ENCODE measurements around the gene ZNF335. TPM values are rescaled to one million over a fixed set of nuclear protein-coding genes. Genes with fewer than 3 reads are reported as not detected.

The ZNF335 gene
- 8.4 and 10.1 TPM in 2 replicates for total RNA-seq (2014; rRNA removed; shearing (Covaris generic))
- 19.2 and 22.7 TPM in 2 replicates for polyA plus RNA-seq (2015; cell fraction: cytosol; rRNA removed)
- 69.6 and 69.7 TPM in 2 replicates for polyA plus RNA-seq (2015; cell fraction: nucleus; rRNA removed)

- DNase-seq (ENCODE audit: low read depth, low spot score) = peak; percentile 95
- in situ Hi-C loops (cut with HindIII; ENCODE audit: low pct_unique_long_range_greater_than_20kb, low sequenced_read_pairs) = no loop called here
Measured at GRCh38 chr20:45971675-45972499, at the start of gene ZNF335. TSS of gene ZNF335 (minus strand) at chr20:45972203. CDS start at chr20:45971410, 793 bp downstream.

- in situ Hi-C loops (cut with HindIII; ENCODE audit: low pct_unique_long_range_greater_than_20kb, low sequenced_read_pairs) = no loop called here
- peak; percentile 29 for DNase-seq (ENCODE audit: low read depth, low spot score)
Measured at GRCh38 chr20:46020555-46020954, 48.6 kb upstream of the ZNF335 start.

GRCh38 chr20:46018611-46019010 lies 46.6 kb upstream of the ZNF335 start:
- in situ Hi-C loops (cut with HindIII; ENCODE audit: low pct_unique_long_range_greater_than_20kb, low sequenced_read_pairs) = no loop called here
- no peak for DNase-seq (ENCODE audit: low read depth, low spot score)

- in situ Hi-C loops (cut with HindIII; ENCODE audit: low pct_unique_long_range_greater_than_20kb, low sequenced_read_pairs) = no loop called here
- no peak for DNase-seq (ENCODE audit: low read depth, low spot score)
Measured at GRCh38 chr20:46018112-46018511, 46.1 kb upstream of the ZNF335 start.

- in situ Hi-C loops (cut with HindIII; ENCODE audit: low pct_unique_long_range_greater_than_20kb, low sequenced_read_pairs) = no loop called here
- DNase-seq (ENCODE audit: low read depth, low spot score) = no peak
Measured at GRCh38 chr20:46017272-46017671, 45.3 kb upstream of the ZNF335 start.

- no peak for DNase-seq (ENCODE audit: low read depth, low spot score)
- in situ Hi-C loops (cut with HindIII; ENCODE audit: low pct_unique_long_range_greater_than_20kb, low sequenced_read_pairs) = no loop called here
Measured at GRCh38 chr20:46014517-46015396, 42.8 kb upstream of the ZNF335 start.

GRCh38 chr20:46013829-46014516 lies 42.0 kb upstream of the ZNF335 start:
- in situ Hi-C loops (cut with HindIII; ENCODE audit: low pct_unique_long_range_greater_than_20kb, low sequenced_read_pairs) = no loop called here
- peak; percentile 65 for DNase-seq (ENCODE audit: low read depth, low spot score)

GRCh38 chr20:46013322-46013828 lies 41.4 kb upstream of the ZNF335 start:
- in situ Hi-C loops (cut with HindIII; ENCODE audit: low pct_unique_long_range_greater_than_20kb, low sequenced_read_pairs) = no loop called here
- no peak for DNase-seq (ENCODE audit: low read depth, low spot score)

GRCh38 chr20:46012921-46013320 lies 40.9 kb upstream of the ZNF335 start:
- no peak for DNase-seq (ENCODE audit: low read depth, low spot score)
- in situ Hi-C loops (cut with HindIII; ENCODE audit: low pct_unique_long_range_greater_than_20kb, low sequenced_read_pairs) = no loop called here

GRCh38 chr20:46011631-46012482 lies 39.9 kb upstream of the ZNF335 start:
- in situ Hi-C loops (cut with HindIII; ENCODE audit: low pct_unique_long_range_greater_than_20kb, low sequenced_read_pairs) = no loop called here
- peak; percentile 77 for DNase-seq (ENCODE audit: low read depth, low spot score)

- in situ Hi-C loops (cut with HindIII; ENCODE audit: low pct_unique_long_range_greater_than_20kb, low sequenced_read_pairs) = no loop called here
- DNase-seq (ENCODE audit: low read depth, low spot score) = no peak
Measured at GRCh38 chr20:46010491-46011391, 38.7 kb upstream of the ZNF335 start.

- no peak for DNase-seq (ENCODE audit: low read depth, low spot score)
- in situ Hi-C loops (cut with HindIII; ENCODE audit: low pct_unique_long_range_greater_than_20kb, low sequenced_read_pairs) = no loop called here
Measured at GRCh38 chr20:46009816-46010215, 37.8 kb upstream of the ZNF335 start.

- in situ Hi-C loops (cut with HindIII; ENCODE audit: low pct_unique_long_range_greater_than_20kb, low sequenced_read_pairs) = no loop called here
- no peak for DNase-seq (ENCODE audit: low read depth, low spot score)
Measured at GRCh38 chr20:46007671-46008070, 35.7 kb upstream of the ZNF335 start.

- in situ Hi-C loops (cut with HindIII; ENCODE audit: low pct_unique_long_range_greater_than_20kb, low sequenced_read_pairs) = no loop called here
Measured at GRCh38 chr20:46006964-46007363, 35.0 kb upstream of the ZNF335 start.

GRCh38 chr20:46006022-46006705 lies 34.2 kb upstream of the ZNF335 start:
- no peak for DNase-seq (ENCODE audit: low read depth, low spot score)
- in situ Hi-C loops (cut with HindIII; ENCODE audit: low pct_unique_long_range_greater_than_20kb, low sequenced_read_pairs) = no loop called here

More at GRCh38 chr20:46006964-46007363, 35.0 kb upstream of the ZNF335 start:
- DNase-seq (ENCODE audit: low read depth, low spot score) = no peak
